Rectal smooth muscle tissue (tissue), 1 donor: Measurements from ENCODE around the gene HBA2.
"Not testable (repeated sequence)": the region's sequence is repeated elsewhere in the genome, so short reads cannot be mapped to it uniquely, and the experiment has no call there.

Experiments used
- H3K27ac ChIP-seq: one replicate; pipeline ENCODE4 v1.7.0; 2013; ENCODE audit warnings: low read depth, low read length, inconsistent platforms
- H3K27me3 ChIP-seq: one replicate; pipeline ENCODE4 v1.7.0; 2013; ENCODE audit warnings: low read length; ENCODE audit not compliant: control insufficient read depth, insufficient read depth
- H3K36me3 ChIP-seq: one replicate; pipeline ENCODE4 v1.7.0; 2013; ENCODE audit warnings: low read length; ENCODE audit not compliant: control insufficient read depth, insufficient read depth
- H3K4me1 ChIP-seq: one replicate; pipeline ENCODE4 v1.7.0; 2013; ENCODE audit warnings: low read length; ENCODE audit not compliant: control insufficient read depth, insufficient read depth
- H3K4me3 ChIP-seq: one replicate; pipeline ENCODE4 v1.7.0; 2013; ENCODE audit warnings: low read length
- H3K9ac ChIP-seq: one replicate; pipeline ENCODE4 v1.7.0; 2013; ENCODE audit warnings: low read length

The HBA2 gene

GRCh38 chr16:162271-162991 is 10.2 kb upstream of the HBA2 start:
- Histone ChIP-seq H3K4me1 (no peaks in the 10 kb centered on the region), H3K36me3 (no peaks in the 10 kb centered on the region), H3K27ac (no peak overlapping the region), H3K27me3 (peaks cover 22% of the 10 kb centered on the region), H3K9ac (no peak overlapping the region), H3K4me3 (no peak overlapping the region)

GRCh38 chr16:163139-163538 is 9.5 kb upstream of the HBA2 start:
- not testable (repeated sequence) for H3K4me1 ChIP-seq, H3K36me3 ChIP-seq, H3K9ac ChIP-seq, H3K4me3 ChIP-seq, H3K27ac ChIP-seq
- H3K27me3 ChIP-seq, result peaks cover 25% of the 10 kb centered on the region

- H3K27me3 ChIP-seq, result peaks cover 27% of the 10 kb centered on the region
- H3K4me1 ChIP-seq, H3K4me3 ChIP-seq, H3K36me3 ChIP-seq, H3K9ac ChIP-seq, H3K27ac ChIP-seq: not testable (repeated sequence)
These were observed 9.0 kb upstream of the HBA2 start for GRCh38 chr16:163696-164095.

GRCh38 chr16:164134-164823 is 8.4 kb upstream of the HBA2 start:
- H3K27me3 ChIP-seq, result peaks cover 31% of the 10 kb centered on the region
- H3K4me3 ChIP-seq, H3K4me1 ChIP-seq, H3K36me3 ChIP-seq, H3K27ac ChIP-seq, H3K9ac ChIP-seq: not testable (repeated sequence)

- peak overlapping the region; percentile 29 for H3K4me3 ChIP-seq
- no peak overlapping the region for H3K9ac ChIP-seq
- H3K36me3 ChIP-seq, result no peaks in the 10 kb centered on the region
- peaks cover 31% of the 10 kb centered on the region for H3K27me3 ChIP-seq
- H3K27ac ChIP-seq, result no peak overlapping the region
- no peaks in the 10 kb centered on the region for H3K4me1 ChIP-seq
These were observed 7.7 kb upstream of the HBA2 start for GRCh38 chr16:164827-165538.

- Histone ChIP-seq H3K4me3 (peak within 1 kb of the TSS; percentile 29), H3K27me3 (peaks cover 33% of the 10 kb centered on the region), H3K9ac (no peak within 1 kb of the TSS), H3K27ac (no peak within 1 kb of the TSS), H3K36me3 (no peaks in the 10 kb centered on the region), H3K4me1 (no peaks in the 10 kb centered on the region)
These were observed 6.9 kb upstream of the HBA2 start, which contains the start of gene HBM for GRCh38 chr16:165539-166374. Gene HBM, plus strand, starts transcription at chr16:165978. Its CDS starts 20 bp downstream, at chr16:165998.

GRCh38 chr16:166375-167121 is 6.1 kb upstream of the HBA2 start:
- no peak overlapping the region for H3K4me3 ChIP-seq
- no peaks in the 10 kb centered on the region for H3K4me1 ChIP-seq
- H3K9ac ChIP-seq, result no peak overlapping the region
- peaks cover 34% of the 10 kb centered on the region for H3K27me3 ChIP-seq
- H3K27ac ChIP-seq, result no peak overlapping the region
- H3K36me3 ChIP-seq, result no peaks in the 10 kb centered on the region

GRCh38 chr16:167122-167690 is 5.5 kb upstream of the HBA2 start:
- H3K27ac ChIP-seq, result no peak overlapping the region
- no peak overlapping the region for H3K9ac ChIP-seq
- H3K36me3 ChIP-seq, result no peaks in the 10 kb centered on the region
- peaks cover 34% of the 10 kb centered on the region for H3K27me3 ChIP-seq
- no peaks in the 10 kb centered on the region for H3K4me1 ChIP-seq
- H3K4me3 ChIP-seq, result no peak overlapping the region

- H3K4me3 ChIP-seq, result no peak overlapping the region
- no peaks in the 10 kb centered on the region for H3K4me1 ChIP-seq
- no peak overlapping the region for H3K9ac ChIP-seq
- H3K36me3 ChIP-seq, result no peaks in the 10 kb centered on the region
- peaks cover 34% of the 10 kb centered on the region for H3K27me3 ChIP-seq
- no peak overlapping the region for H3K27ac ChIP-seq
These were observed 4.3 kb upstream of the HBA2 start for GRCh38 chr16:168424-168823.

GRCh38 chr16:169014-169413 is 3.7 kb upstream of the HBA2 start:
- no peak overlapping the region for H3K9ac ChIP-seq
- no peak overlapping the region for H3K27ac ChIP-seq
- no peak overlapping the region for H3K4me3 ChIP-seq
- no peaks in the 10 kb centered on the region for H3K36me3 ChIP-seq
- no peaks in the 10 kb centered on the region for H3K4me1 ChIP-seq
- H3K27me3 ChIP-seq, result peaks cover 34% of the 10 kb centered on the region

- H3K36me3 ChIP-seq, H3K9ac ChIP-seq, H3K27ac ChIP-seq, H3K4me1 ChIP-seq, H3K4me3 ChIP-seq: not testable (repeated sequence)
- peaks cover 38% of the 10 kb centered on the region for H3K27me3 ChIP-seq
These were observed 2.6 kb upstream of the HBA2 start for GRCh38 chr16:170088-170507.
